ENCODE measurements around the gene UMAD1.

The UMAD1 gene

DNA sequence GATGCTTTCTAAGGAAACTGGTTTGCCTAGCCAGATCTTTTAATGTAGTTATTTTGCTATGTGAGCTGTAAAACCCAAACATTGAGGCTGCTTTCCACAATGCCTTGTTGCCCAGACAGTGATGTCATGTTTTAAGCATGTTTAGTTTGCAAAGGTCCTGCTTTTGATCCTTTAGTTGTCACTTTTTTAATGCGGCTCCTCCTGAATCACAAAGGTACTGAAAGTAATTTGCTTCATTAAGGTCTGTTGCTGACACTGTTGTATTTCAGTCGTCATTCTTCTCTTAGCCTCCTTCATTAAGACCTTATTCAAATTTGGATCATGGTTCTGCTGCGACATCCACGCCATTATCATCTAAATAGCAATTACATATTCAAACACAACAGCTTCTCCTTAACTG, 67.3 kb downstream of the UMAD1 start:
- ATAC-seq: no peak
- DNase-seq: no peak
- Mint-ChIP-seq H3K9me3 (no peaks in the 10 kb centered on the region), H3K36me3 (ENCODE audit: low read depth) (peaks cover 2% of the 10 kb centered on the region), H3K27me3 (no peaks in the 10 kb centered on the region), H3K4me1 (peaks cover 24% of the 10 kb centered on the region), H3K27ac (no peak overlapping the region), H3K4me3 (no peak overlapping the region)

DNA sequence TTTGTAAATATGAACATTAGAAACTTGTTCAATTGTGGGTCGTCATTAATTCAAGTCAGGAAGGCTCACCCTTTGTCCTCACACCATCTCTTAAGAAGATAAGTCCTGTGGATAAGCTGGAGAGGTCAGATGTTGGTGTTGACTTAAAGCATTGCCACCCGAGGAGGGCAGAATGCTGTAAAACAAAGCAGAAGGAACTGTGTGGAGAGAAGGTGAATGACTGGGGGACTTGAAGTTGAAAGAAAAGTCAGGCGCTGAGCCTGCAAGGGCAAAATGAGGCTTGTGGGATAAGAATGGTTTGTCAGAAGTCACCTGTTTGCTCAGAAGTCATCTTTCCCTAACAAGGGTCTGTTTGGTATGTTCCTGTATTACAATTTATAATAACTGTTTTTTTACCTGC, 68.7 kb downstream of the UMAD1 start:
- ATAC-seq: no peak

DNA sequence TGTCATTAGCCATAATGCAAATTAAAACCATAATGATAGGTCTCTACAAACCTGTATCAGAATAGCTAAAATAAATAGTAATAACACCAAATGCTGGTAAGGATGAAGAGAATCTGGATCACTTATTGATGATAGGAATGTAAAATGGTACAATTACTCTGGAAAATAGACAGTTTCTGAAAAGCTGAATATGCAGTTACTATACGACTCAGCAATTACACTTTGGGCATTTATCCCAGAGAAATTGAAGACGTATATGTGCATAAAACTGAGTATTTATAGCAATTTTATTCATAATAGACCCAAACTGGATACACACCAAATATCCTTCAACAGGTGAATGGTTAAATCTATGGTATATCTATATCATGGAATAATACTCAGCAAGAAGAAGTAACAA, 69.9 kb downstream of the UMAD1 start:
- H3K36me3 Mint-ChIP-seq (ENCODE audit: low read depth): no peaks in the 10 kb centered on the region
- no peaks in the 10 kb centered on the region for H3K9me3 Mint-ChIP-seq

More for the DNA sequence above, 68.7 kb downstream of the UMAD1 start:
- Mint-ChIP-seq H3K4me1 (peaks cover 32% of the 10 kb centered on the region), H3K9me3 (no peaks in the 10 kb centered on the region), H3K4me3 (no peak overlapping the region), H3K27ac (no peak overlapping the region), H3K27me3 (no peaks in the 10 kb centered on the region), H3K36me3 (ENCODE audit: low read depth) (no peaks in the 10 kb centered on the region)
- no peak for DNase-seq

DNA sequence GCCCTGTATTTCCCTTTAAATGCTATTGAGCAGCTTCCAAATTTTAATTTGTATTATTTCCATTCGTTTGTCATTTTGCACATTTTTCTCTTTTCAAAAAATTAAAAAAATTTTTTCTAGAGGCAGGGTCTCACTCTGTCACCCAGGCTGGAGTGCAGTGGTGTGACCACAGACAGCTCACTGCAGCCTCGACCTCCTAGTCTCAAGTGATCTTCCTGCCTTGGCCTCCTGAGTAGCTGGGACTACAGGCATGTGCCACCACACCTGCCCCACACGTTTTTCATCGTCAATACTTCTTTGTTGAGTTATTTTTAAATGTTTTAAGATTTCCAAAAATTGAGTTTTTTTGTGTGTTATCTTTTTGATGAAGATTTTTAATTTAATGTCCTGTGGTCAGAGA, 73.2 kb downstream of the UMAD1 start:
- ATAC-seq: no peak
- Mint-ChIP-seq H3K4me3 (no peak overlapping the region), H3K27ac (no peak overlapping the region), H3K4me1 (peaks cover 22% of the 10 kb centered on the region), H3K9me3 (no peaks in the 10 kb centered on the region), H3K27me3 (no peaks in the 10 kb centered on the region), H3K36me3 (ENCODE audit: low read depth) (peaks cover 3% of the 10 kb centered on the region)
- no peak for DNase-seq

More for the DNA sequence above, 69.9 kb downstream of the UMAD1 start:
- no peak for DNase-seq
- peaks cover 30% of the 10 kb centered on the region for H3K4me1 Mint-ChIP-seq
- H3K4me3 Mint-ChIP-seq: no peak overlapping the region
- no peaks in the 10 kb centered on the region for H3K27me3 Mint-ChIP-seq
- no peak overlapping the region for H3K27ac Mint-ChIP-seq
- no peak for ATAC-seq

DNA sequence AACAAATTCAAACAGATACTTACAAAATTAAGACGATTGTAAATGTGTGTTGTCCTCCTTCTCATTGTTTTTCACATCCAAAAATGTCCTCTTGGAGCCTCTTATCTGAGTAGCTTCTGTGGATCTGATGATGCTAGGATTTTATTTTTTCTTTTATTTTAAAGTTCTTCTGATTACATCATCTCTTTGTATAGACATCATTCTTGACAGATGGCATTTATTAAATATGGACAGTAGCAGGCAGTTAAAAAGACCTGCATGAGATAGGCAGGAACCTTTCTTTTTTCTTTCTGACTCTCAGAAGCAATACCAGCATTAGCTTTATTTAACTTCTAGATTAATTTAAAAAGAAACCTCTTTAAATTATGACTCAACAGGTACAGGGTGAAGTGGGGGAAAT, 77.9 kb downstream of the UMAD1 start, which contains the start of gene RPA3:
RPA3 (minus strand) TSS at position 116 of the 400 bp plus-strand sequence. CDS start 78,189 bp downstream, outside the sequence.
- H3K4me3 Mint-ChIP-seq: peak within 1 kb of the TSS; percentile 58
- DNase-seq (no peak), ATAC-seq (no peak)
- H3K36me3 Mint-ChIP-seq (ENCODE audit: low read depth): peaks cover 15% of the 10 kb centered on the region
- H3K27ac Mint-ChIP-seq: peak within 1 kb of the TSS; percentile 85
- no peaks in the 10 kb centered on the region for H3K9me3 Mint-ChIP-seq
- H3K4me1 Mint-ChIP-seq: peaks cover 41% of the 10 kb centered on the region
- no peaks in the 10 kb centered on the region for H3K27me3 Mint-ChIP-seq

DNA sequence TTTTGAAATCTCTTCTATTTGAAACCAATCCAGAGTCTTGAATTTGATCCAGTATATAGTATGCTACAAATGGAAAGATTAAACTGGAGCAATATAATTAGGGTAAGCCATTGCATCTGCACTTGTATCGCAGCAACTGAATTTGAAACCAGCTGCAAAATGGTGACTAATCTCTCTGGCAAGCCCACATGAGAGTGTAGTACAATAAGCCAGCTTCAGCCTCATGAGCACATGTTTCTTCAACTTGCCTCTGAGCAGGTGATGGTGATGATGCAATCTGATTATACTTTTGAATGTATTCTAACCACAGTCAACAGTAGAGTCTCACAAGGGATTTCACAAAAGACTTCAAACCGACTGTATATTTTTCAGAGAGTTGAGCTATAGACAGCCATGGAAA, 78.7 kb downstream of the UMAD1 start:
- DNase-seq: peak; percentile 27
- Mint-ChIP-seq H3K4me3 (peak overlapping the region; percentile 58), H3K27ac (peak overlapping the region; percentile 85), H3K36me3 (ENCODE audit: low read depth) (peaks cover 15% of the 10 kb centered on the region), H3K27me3 (no peaks in the 10 kb centered on the region), H3K9me3 (no peaks in the 10 kb centered on the region), H3K4me1 (peaks cover 36% of the 10 kb centered on the region)
- ATAC-seq: peak; percentile 96

GRCh38 chr7:7720193-7720592, 79.6 kb downstream of the UMAD1 start:
- H3K36me3 Mint-ChIP-seq (ENCODE audit: low read depth): peaks cover 15% of the 10 kb centered on the region
- H3K9me3 Mint-ChIP-seq: no peaks in the 10 kb centered on the region
- no peak overlapping the region for H3K27ac Mint-ChIP-seq
- ATAC-seq (no peak), DNase-seq (no peak)
- H3K27me3 Mint-ChIP-seq: no peaks in the 10 kb centered on the region
- no peak overlapping the region for H3K4me3 Mint-ChIP-seq
- peaks cover 36% of the 10 kb centered on the region for H3K4me1 Mint-ChIP-seq

GRCh38 chr7:7720750-7721621, 80.4 kb downstream of the UMAD1 start:
- H3K9me3 Mint-ChIP-seq: no peaks in the 10 kb centered on the region
- peak overlapping the region; percentile 38 for H3K27ac Mint-ChIP-seq
- peaks cover 36% of the 10 kb centered on the region for H3K4me1 Mint-ChIP-seq
- H3K27me3 Mint-ChIP-seq: no peaks in the 10 kb centered on the region
- H3K4me3 Mint-ChIP-seq: no peak overlapping the region
- peaks cover 14% of the 10 kb centered on the region for H3K36me3 Mint-ChIP-seq (ENCODE audit: low read depth)
- no peak for DNase-seq
- ATAC-seq: peak; percentile 48

DNA sequence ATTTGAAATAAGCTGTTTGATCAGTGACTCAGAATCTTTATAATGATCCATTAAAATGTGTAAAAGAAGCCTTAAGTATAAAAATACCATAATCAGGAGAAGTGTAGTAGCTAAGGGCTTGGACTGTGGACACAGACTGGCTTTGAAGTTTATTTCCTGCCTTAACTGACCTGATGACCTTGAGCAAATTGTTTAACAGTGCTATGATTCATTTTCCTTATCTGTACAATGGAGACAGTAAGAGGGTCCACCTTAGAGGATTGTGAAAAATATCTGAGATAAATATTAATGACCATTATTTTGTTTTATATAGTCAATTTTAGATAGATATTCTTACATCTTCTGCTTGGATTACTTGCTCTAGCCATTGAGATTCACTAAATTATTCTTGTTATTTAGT, 91.2 kb downstream of the UMAD1 start:
- Mint-ChIP-seq H3K27me3 (no peaks in the 10 kb centered on the region), H3K9me3 (no peaks in the 10 kb centered on the region), H3K4me1 (peaks cover 3% of the 10 kb centered on the region), H3K27ac (no peak overlapping the region), H3K4me3 (no peak overlapping the region), H3K36me3 (ENCODE audit: low read depth) (no peaks in the 10 kb centered on the region)
- ATAC-seq (no peak), DNase-seq (no peak)

DNA sequence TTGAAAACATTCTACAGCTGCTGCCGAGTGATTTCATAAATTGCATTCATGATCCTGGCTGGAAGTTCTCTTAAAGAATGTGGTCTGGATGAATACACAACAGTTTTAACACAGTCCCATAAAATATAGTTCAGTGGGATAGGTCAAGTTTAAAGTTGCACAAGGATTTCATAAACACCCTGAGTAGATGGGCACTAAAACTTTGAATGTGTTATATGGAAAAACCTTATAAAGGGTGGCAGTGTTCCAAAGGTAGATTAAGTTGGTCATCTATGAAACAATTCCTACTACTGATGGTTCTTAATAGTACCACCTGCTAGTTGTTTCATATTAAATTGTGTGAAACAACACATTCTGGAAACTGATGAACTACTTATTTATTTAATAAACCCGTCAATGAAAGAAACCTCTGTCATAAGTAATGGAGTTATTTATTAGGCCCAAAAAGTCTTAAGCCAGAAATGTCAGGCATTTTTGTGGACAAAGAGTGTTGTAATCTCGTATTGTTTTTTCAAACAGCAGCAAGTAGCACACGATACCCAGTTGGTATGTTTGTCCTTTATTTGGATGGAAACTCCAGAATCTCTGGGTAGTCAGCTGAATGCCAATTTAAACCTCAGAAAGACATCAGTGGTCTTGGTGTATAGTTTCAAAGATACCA, 92.2 kb downstream of the UMAD1 start:
- Mint-ChIP-seq H3K4me1 (peaks cover 5% of the 10 kb centered on the region), H3K27me3 (no peaks in the 10 kb centered on the region), H3K4me3 (no peak overlapping the region), H3K9me3 (no peaks in the 10 kb centered on the region), H3K36me3 (ENCODE audit: low read depth) (no peaks in the 10 kb centered on the region), H3K27ac (no peak overlapping the region)
- DNase-seq (no peak), ATAC-seq (peak; percentile 49)

DNA sequence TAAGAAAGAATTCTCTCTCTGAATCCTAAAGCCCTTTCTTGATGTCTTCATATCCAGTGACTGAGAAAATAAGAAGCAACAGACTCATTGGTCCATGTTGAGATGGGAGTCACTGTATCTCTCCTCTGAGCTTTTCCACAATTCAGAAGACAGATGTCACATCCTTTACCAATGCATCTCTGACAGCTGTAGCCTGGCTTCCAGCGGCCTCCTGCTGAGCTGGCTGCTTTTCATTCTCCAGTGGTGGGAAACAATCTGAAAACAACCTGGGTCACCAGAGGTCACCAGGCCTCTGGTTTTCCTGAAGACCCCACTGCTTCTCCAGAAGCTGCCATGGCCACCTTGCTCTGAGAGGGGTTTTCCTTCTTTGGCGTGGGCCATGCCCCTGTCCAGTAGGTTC, 96.1 kb downstream of the UMAD1 start:
- Mint-ChIP-seq H3K4me1 (peaks cover 19% of the 10 kb centered on the region), H3K36me3 (ENCODE audit: low read depth) (peaks cover 4% of the 10 kb centered on the region), H3K4me3 (no peak overlapping the region), H3K27ac (no peak overlapping the region), H3K9me3 (no peaks in the 10 kb centered on the region), H3K27me3 (no peaks in the 10 kb centered on the region)
- ATAC-seq (no peak), DNase-seq (no peak)

- ATAC-seq: no peak
- Mint-ChIP-seq H3K36me3 (ENCODE audit: low read depth) (peaks cover 8% of the 10 kb centered on the region), H3K9me3 (no peaks in the 10 kb centered on the region), H3K27me3 (no peaks in the 10 kb centered on the region), H3K4me3 (no peak overlapping the region), H3K4me1 (peaks cover 19% of the 10 kb centered on the region), H3K27ac (no peak overlapping the region)
- no peak for DNase-seq
Observed at GRCh38 chr7:7737674-7738073, 97.1 kb downstream of the UMAD1 start.

DNA sequence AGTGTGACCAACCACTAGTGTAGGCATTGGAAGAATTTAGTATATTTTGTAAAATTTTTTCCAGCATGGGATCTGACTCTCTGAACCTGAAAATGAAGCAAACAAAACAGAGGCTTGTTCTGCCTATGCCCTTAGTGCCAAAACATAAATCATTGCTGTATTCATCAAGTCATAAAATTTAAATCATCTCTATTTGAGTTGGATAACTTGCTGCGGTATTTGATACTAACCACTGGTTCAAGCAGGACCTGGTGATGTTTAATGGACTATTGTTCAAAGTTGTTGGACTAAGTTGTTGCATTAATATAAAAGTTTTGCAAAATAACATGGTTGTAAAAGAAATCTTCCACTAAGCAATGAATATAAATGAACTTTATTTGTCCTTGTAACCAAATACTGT, 97.6 kb downstream of the UMAD1 start:
- DNase-seq (no peak), ATAC-seq (no peak)
- Mint-ChIP-seq H3K4me3 (no peak overlapping the region), H3K4me1 (peaks cover 19% of the 10 kb centered on the region), H3K27me3 (no peaks in the 10 kb centered on the region), H3K9me3 (no peaks in the 10 kb centered on the region), H3K36me3 (ENCODE audit: low read depth) (peaks cover 8% of the 10 kb centered on the region), H3K27ac (no peak overlapping the region)

DNA sequence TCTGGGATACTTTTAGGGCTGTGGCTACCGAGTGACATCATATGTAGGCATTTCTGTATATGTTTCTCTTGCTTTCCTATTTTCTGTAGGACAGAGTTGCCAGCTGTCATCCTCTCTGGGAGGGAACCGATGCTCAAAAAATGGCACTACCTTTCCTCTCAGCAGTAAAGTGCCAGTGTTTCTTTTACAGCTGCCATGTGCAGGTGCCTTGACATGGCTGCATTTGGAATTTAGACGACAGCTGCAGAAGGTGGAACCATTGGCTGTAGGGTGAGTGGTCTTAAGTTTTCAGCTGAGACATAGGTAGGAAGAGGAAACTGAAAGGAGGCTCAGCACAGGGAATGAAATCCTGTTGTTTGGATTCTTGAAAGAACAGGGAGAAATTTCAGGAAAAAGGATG, 98.1 kb downstream of the UMAD1 start:
- H3K27ac Mint-ChIP-seq: no peak overlapping the region
- no peaks in the 10 kb centered on the region for H3K9me3 Mint-ChIP-seq
- ATAC-seq (no peak), DNase-seq (no peak)
- H3K36me3 Mint-ChIP-seq (ENCODE audit: low read depth): peaks cover 8% of the 10 kb centered on the region
- no peaks in the 10 kb centered on the region for H3K27me3 Mint-ChIP-seq
- no peak overlapping the region for H3K4me3 Mint-ChIP-seq
- peaks cover 19% of the 10 kb centered on the region for H3K4me1 Mint-ChIP-seq
